NCI-H345 (cell line): ENCODE data around the gene ASTN2.

Experiments
- DNase-seq: peaks from one replicate; lab custom pipeline; 2025; lab: John Stamatoyannopoulos, UW

The ASTN2 gene, protein sequence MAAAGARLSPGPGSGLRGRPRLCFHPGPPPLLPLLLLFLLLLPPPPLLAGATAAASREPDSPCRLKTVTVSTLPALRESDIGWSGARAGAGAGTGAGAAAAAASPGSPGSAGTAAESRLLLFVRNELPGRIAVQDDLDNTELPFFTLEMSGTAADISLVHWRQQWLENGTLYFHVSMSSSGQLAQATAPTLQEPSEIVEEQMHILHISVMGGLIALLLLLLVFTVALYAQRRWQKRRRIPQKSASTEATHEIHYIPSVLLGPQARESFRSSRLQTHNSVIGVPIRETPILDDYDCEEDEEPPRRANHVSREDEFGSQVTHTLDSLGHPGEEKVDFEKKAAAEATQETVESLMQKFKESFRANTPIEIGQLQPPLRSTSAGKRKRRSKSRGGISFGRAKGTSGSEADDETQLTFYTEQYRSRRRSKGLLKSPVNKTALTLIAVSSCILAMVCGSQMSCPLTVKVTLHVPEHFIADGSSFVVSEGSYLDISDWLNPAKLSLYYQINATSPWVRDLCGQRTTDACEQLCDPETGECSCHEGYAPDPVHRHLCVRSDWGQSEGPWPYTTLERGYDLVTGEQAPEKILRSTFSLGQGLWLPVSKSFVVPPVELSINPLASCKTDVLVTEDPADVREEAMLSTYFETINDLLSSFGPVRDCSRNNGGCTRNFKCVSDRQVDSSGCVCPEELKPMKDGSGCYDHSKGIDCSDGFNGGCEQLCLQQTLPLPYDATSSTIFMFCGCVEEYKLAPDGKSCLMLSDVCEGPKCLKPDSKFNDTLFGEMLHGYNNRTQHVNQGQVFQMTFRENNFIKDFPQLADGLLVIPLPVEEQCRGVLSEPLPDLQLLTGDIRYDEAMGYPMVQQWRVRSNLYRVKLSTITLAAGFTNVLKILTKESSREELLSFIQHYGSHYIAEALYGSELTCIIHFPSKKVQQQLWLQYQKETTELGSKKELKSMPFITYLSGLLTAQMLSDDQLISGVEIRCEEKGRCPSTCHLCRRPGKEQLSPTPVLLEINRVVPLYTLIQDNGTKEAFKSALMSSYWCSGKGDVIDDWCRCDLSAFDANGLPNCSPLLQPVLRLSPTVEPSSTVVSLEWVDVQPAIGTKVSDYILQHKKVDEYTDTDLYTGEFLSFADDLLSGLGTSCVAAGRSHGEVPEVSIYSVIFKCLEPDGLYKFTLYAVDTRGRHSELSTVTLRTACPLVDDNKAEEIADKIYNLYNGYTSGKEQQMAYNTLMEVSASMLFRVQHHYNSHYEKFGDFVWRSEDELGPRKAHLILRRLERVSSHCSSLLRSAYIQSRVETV (N-terminal part only)

DNA sequence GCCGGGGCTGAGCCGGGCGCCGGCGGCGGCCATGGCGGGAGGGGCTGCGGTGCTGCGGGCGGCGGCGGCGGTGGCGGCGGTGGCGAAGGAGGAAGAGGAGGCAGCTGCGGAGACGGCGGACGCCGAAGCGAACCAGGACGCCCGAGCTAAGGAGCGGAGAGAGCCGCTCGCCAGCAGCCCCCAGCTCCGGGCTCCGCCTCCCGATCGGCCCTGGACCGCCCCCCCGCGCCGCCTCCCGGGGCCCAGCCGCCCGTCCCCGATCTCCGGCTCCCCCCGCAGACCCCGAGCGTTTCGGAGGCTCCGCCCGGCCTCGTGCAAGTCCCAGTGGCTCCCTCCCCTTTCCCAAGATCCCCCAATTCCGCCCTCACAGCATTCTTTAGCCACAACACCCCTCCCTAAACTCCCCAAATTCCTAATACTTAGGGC is at the start of gene ASTN2:
ASTN2 (minus strand) TSS at position 152 of the 426 bp plus-strand sequence; CDS start at position 33, 119 bp downstream.
- DNase-seq = peak; percentile 46

DNA sequence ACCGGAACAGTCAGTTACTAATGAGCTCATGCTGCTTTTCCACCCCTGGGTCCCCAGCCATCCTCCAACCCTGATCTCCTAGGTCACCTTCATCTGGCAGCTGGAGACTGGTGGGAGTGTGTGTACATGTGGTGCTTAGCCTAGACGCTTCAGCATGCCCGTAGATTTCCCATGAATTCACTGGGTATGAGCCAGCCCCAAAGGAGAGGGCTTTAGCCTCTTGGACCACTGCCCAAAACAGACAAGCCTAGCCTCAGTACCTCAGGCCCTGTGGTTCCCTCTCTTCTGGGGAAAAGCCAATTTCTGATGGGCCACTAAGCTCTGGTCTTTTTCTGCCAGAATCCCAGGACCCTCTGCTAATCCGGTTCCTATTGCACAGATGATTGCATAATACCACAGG is 48.0 kb upstream of the ASTN2 start:
- no peak for DNase-seq

DNA sequence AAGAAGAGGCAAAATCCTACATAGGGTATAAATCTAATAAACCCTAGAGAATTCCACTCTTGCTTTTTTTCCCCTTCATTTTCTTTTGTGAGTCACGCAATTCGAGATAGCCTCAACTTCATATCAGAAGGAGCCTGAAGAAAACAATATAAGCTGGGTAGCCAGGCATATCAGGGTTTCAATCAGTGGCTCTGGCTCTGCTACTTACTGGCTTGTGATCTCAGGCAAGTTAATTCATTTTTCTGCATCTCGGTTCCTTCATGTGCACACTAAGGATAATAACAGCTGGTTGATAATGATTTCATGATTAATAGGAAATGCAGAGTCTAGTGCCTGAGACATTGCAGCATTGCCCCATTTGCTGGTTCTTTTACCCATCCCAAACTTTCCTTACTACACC is 46.5 kb upstream of the ASTN2 start:
- DNase-seq = no peak

DNA sequence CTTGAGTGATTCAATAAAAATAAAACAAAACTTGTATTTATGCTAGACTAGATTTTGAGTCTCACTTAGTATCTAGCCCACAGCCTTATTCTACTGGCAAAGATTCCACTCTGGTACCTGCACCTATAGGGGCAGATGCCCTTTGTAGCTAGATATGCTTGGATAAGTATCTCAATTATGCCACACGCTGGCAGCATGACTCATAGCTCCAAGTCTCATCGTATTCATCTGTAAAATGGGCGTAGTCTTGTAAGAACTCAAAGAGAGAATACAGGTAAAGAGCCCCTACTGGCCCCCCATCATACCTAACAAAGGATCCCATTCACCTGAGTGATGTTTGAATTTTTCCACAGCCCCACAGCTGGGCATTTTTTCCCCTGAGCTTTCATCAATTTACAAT is 45.9 kb upstream of the ASTN2 start:
- no peak for DNase-seq

DNA sequence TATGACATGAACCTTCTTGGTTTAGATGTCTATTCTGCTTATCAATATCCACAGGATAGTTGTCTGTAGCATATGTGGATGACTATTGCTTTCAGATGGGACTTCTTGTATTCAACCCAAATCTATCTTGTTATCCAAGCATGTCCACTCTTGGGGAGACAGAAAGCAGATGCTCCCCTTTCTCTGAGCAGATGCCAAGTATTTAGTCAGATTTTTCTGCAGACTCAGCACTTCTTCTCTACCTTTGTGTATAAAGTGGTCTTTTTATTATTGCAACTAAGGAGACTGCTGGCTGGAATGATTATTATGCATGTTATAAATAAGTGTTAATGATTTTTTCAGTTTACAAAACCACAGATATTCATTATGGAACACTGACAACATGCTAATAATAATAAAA is 45.1 kb upstream of the ASTN2 start:
- no peak for DNase-seq

- no peak for DNase-seq
Measured at GRCh38 chr9:117458066-117458465, 43.2 kb upstream of the ASTN2 start.

- DNase-seq = no peak
Measured at GRCh38 chr9:117454711-117455110, 39.9 kb upstream of the ASTN2 start.

- DNase-seq = no peak
Measured at GRCh38 chr9:117453737-117454136, 38.9 kb upstream of the ASTN2 start.

DNA sequence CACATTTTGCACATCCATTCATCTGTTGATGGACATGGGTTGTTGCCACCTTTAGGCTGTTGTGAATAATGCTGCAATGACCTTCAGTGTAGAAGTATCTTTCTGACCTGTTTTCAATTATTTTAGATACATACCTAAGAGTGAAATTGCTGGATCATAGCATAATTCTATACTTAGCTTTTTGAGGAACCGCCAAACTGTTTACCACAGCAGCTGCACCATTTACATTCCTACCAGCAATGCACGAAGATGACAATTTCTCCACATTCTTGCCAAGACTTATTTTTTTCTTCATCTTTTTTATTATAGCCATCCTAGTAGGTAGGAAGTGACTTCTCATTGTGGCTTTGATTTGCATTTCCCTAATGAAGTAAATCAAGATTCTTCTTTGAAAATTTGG is 36.5 kb upstream of the ASTN2 start:
- DNase-seq = no peak

- DNase-seq = no peak
Measured at GRCh38 chr9:117448066-117448465, 33.2 kb upstream of the ASTN2 start.

DNA sequence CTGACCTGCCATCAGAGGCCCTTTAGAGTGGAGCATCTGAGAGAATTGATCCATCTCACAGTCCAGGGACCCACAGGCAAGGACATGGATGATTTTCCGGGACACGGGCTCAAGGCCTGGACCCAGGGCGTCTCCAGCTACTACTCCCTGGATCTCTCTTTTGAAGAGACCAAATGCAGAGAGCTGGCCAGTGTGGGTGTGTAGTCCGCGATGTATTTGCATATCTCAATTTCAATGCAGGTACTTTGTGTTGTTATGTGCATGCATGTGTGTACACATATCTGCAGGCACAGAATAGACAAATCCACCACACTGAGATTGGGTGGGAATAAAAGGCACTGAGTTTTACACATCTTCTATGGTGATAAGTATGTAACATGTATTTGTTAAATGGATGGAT is 30.8 kb upstream of the ASTN2 start:
- no peak for DNase-seq

DNA sequence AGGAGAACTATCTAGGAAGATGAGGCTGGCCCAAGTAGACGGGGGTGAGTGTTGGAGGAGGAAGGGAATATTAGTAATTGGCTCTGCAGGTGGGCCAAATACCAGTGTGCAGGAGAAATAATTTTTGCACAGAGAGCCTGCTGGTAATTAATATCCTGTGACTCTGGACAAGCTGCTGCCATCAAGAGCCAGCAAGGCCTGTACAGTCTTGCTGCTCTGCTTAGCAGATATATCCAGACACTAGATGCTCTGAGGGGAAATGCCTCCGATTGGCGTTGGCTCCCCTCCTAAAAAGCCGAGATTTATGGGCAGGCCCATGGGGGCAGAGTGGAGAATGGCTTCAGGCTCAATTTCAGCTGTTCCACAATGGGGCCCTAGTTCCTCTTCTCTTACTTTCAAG is 29.6 kb upstream of the ASTN2 start:
- DNase-seq = no peak

- no peak for DNase-seq
Measured at GRCh38 chr9:117437283-117437682, 22.4 kb upstream of the ASTN2 start.

DNA sequence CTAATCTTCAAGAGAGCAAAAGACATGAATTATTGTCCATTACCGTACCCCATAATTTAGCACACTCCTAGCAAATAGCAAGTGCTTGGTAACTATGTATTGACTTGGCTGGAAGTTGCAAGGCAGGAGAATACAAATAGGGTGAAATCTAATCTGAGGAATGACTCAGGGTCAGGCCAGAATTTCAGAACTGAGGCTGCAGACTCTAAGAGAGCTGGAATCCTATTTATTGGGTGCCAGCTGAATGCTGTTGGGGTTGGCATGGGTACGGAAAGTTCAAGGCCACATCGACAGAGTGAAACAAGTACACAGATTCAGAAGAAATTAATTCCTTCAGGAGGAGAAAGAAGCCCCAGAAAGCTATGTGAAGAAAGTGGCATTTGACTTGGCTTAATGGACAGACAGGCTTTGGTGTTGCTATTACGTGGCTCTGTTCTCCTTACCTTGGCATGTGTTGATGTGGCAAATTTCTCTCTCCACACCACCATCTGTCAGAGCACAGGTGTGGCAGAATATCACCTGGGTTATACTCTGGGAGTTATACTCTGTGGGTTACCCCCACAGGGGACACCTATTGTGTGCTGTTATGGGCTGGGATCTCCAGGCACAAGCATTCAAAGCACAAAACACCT is 20.9 kb upstream of the ASTN2 start:
- DNase-seq = no peak

DNA sequence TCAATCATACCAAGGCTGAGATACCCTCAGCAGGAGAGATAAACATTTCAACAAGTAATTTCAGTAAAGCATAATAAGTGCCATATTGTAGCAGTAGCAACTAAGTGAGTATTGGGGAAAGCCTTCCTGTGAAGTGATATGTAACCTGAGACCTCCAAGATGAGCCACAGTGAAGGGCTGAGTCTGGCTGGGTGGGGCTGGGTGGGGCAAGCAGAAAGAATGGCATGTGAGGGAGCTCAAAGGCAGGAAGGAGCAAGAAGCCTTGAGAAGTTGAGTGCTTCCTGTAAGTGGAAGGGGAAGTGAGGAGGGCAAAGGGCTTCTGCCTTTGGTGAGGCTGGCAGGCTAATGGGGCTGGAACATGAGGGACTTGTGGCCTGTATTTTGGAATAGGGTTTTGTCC is 19.7 kb upstream of the ASTN2 start:
- DNase-seq = no peak

- DNase-seq = no peak
Measured at GRCh38 chr9:117430813-117431212, 16.0 kb upstream of the ASTN2 start.

- DNase-seq = no peak
Measured at GRCh38 chr9:117427357-117427913, 12.6 kb upstream of the ASTN2 start.

DNA sequence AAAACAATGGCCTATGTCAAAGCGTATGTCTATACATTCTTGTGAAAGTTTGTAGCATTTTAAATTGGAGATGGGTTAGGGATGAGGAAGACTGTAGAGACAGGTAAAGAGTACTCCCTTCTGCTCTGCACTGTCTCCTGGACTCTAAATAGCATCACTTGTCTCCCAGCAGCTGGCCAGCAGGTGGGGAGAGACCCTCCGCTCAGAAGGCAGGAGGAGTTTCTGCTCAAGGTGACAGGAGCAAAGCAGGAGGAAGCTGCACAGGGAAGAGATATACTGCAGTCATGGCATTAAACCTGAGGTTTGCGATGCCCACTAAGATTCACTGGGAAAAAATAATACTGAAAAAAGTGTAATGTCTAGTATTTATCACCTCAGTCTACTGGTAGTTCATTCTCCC is 10.7 kb upstream of the ASTN2 start:
- no peak for DNase-seq

GRCh38 chr9:117424291-117424690 is 9.4 kb upstream of the ASTN2 start:
- DNase-seq = no peak

- no peak for DNase-seq
Measured at GRCh38 chr9:117418111-117418510, 3.3 kb upstream of the ASTN2 start.

- no peak for DNase-seq
Measured at GRCh38 chr9:117416856-117417255, 2.0 kb upstream of the ASTN2 start.
